H9 (cell line): ENCODE data around the gene SPDEF. TPM values are rescaled to one million over a fixed set of nuclear protein-coding genes. Genes with fewer than 3 reads are reported as not detected.

Source experiments
- DNase-seq: peaks from one replicate; pipeline ENCODE4 v3.0.0-alpha.2; 2017
- H2AFZ ChIP-seq: one replicate; pipeline ENCODE4 v1.6.1; 2013; ENCODE audit warnings: mild to moderate bottlenecking, low read length, control low read depth, moderate library complexity
- H2AK5ac ChIP-seq: 2 replicates; pipeline ENCODE4 v1.6.1; 2013; ENCODE audit warnings: low read length, control low read depth, mixed read lengths; ENCODE audit not compliant: insufficient read length
- H2BK120ac ChIP-seq: one replicate; pipeline ENCODE4 v1.6.1; 2013; ENCODE audit warnings: low read depth, mild to moderate bottlenecking, low read length, control low read depth, inconsistent platforms; ENCODE audit not compliant: poor library complexity, severe bottlenecking
- H2BK12ac ChIP-seq: 2 replicates; pipeline ENCODE4 v1.6.1; 2013; ENCODE audit warnings: low read length, control low read depth, mixed read lengths, low read depth; ENCODE audit not compliant: insufficient read length
- H2BK15ac ChIP-seq: 2 replicates; pipeline ENCODE4 v1.6.1; 2013; ENCODE audit warnings: low read depth, low read length, control low read depth
- H2BK20ac ChIP-seq: one replicate; pipeline ENCODE4 v1.6.1; 2013; ENCODE audit warnings: low read depth, mild to moderate bottlenecking, low read length, control low read depth, inconsistent platforms; ENCODE audit not compliant: poor library complexity, severe bottlenecking
- H2BK5ac ChIP-seq: 2 replicates; pipeline ENCODE4 v1.6.1; 2013; ENCODE audit warnings: low read length, control low read depth, mixed read lengths; ENCODE audit not compliant: insufficient read length
- H3K14ac ChIP-seq: 2 replicates; pipeline ENCODE4 v1.6.1; 2013; ENCODE audit warnings: low read length, control low read depth; ENCODE audit not compliant: insufficient read depth
- H3K18ac ChIP-seq: 2 replicates; pipeline ENCODE4 v1.6.1; 2013; ENCODE audit warnings: low read depth, mild to moderate bottlenecking, mixed read lengths, low read length, control low read depth; ENCODE audit not compliant: insufficient read length
- H3K23ac ChIP-seq: 2 replicates; pipeline ENCODE4 v1.6.1; 2013; ENCODE audit warnings: low read length, control low read depth, mixed read lengths, low read depth; ENCODE audit not compliant: insufficient read length
- H3K23me2 ChIP-seq: 2 replicates; pipeline ENCODE4 v1.6.1; 2013; ENCODE audit warnings: low read depth, mild to moderate bottlenecking, mixed read lengths, low read length, control low read depth; ENCODE audit not compliant: insufficient read length, poor library complexity, severe bottlenecking
- H3K27ac ChIP-seq: 2 replicates; pipeline ENCODE4 v1.5.1; 2013; ENCODE audit warnings: low read length, control low read depth, mixed read lengths, low read depth; ENCODE audit not compliant: insufficient read length
- H3K27me3 ChIP-seq: 2 replicates; pipeline ENCODE4 v1.6.1; 2013; ENCODE audit warnings: low read length, control low read depth, inconsistent platforms; ENCODE audit not compliant: insufficient read depth
- H3K4ac ChIP-seq: 2 replicates; pipeline ENCODE4 v1.6.1; 2013; ENCODE audit warnings: low read depth, mild to moderate bottlenecking, control low read depth, inconsistent platforms, low read length, moderate library complexity
- H3K4me1 ChIP-seq: 2 replicates; pipeline ENCODE4 v1.6.1; 2013; ENCODE audit warnings: low read length, control low read depth, inconsistent platforms; ENCODE audit not compliant: insufficient read depth
- H3K4me2 ChIP-seq: 2 replicates; pipeline ENCODE4 v1.6.1; 2013; ENCODE audit warnings: low read length, control low read depth, mixed read lengths; ENCODE audit not compliant: insufficient read length, insufficient read depth
- H3K56ac ChIP-seq: 2 replicates; pipeline ENCODE4 v1.6.1; 2013; ENCODE audit warnings: low read depth, mild to moderate bottlenecking, mixed read lengths, low read length, control low read depth; ENCODE audit not compliant: insufficient read length
- H3K79me1 ChIP-seq: 2 replicates; pipeline ENCODE4 v1.6.1; 2013; ENCODE audit warnings: low read depth, mild to moderate bottlenecking, moderate library complexity, low read length, control low read depth, inconsistent platforms; ENCODE audit not compliant: insufficient read depth, poor library complexity, severe bottlenecking
- H3K79me2 ChIP-seq: 2 replicates; pipeline ENCODE4 v1.6.1; 2013; ENCODE audit warnings: low read length, control low read depth, inconsistent platforms; ENCODE audit not compliant: insufficient read depth
- H3K9ac ChIP-seq: 2 replicates; pipeline ENCODE4 v1.6.1; 2013; ENCODE audit warnings: low read length, control low read depth, mixed read lengths; ENCODE audit not compliant: insufficient read length; ENCODE audit errors: extremely low read depth
- H3K9me3 ChIP-seq: one replicate; pipeline ENCODE4 v1.6.1; 2013; ENCODE audit warnings: low read depth, low read length, inconsistent platforms; ENCODE audit not compliant: control insufficient read depth
- H3T11ph ChIP-seq: one replicate; pipeline ENCODE4 v1.6.1; 2013; ENCODE audit warnings: mild to moderate bottlenecking, low read length, control low read depth, inconsistent platforms
- H4K20me1 ChIP-seq: one replicate; pipeline ENCODE4 v1.6.1; 2013; ENCODE audit not compliant: control insufficient read depth, insufficient read length, insufficient read depth
- H4K5ac ChIP-seq: 2 replicates; pipeline ENCODE4 v1.6.1; 2013; ENCODE audit warnings: low read depth, mild to moderate bottlenecking, mixed read lengths, low read length, control low read depth; ENCODE audit not compliant: insufficient read length
- H4K8ac ChIP-seq: replicated peaks from 2 replicates; pipeline ENCODE4 v1.6.1; 2013; ENCODE audit warnings: low read length, control low read depth, mixed read lengths, low read depth; ENCODE audit not compliant: insufficient read length
- H4K91ac ChIP-seq: 2 replicates; pipeline ENCODE4 v1.6.1; 2013; ENCODE audit warnings: low read depth, mild to moderate bottlenecking, moderate library complexity, mixed read lengths, low read length, control low read depth; ENCODE audit not compliant: insufficient read length
- H3K27ac Mint-ChIP-seq, 3 experiments: 2 replicates in 2 of 3; 3 replicates in 1 of 3; pipeline ENCODE4 v1.8.0; 2020 to 2021; ENCODE audit warnings: mixed read lengths in 3 of 3, mild to moderate bottlenecking in 1 of 3, moderate library complexity in 1 of 3
- H3K27me3 Mint-ChIP-seq: 2 replicates; pipeline ENCODE4 v1.8.0; 2021; ENCODE audit warnings: low read depth, mild to moderate bottlenecking, moderate library complexity, mixed read lengths
- H3K36me3 Mint-ChIP-seq, 3 experiments: 2 replicates in 2 of 3; 3 replicates in 1 of 3; pipeline ENCODE4 v1.8.0; 2020 to 2021; ENCODE audit warnings: low read depth in 3 of 3, mixed read lengths in 3 of 3; ENCODE audit not compliant: insufficient read depth in 1 of 3
- H3K4me1 Mint-ChIP-seq, 2 experiments: 2 replicates each; pipeline ENCODE4 v1.8.0; 2020; ENCODE audit warnings: mixed read lengths in 2 of 2
- H3K4me3 Mint-ChIP-seq, 2 experiments: 2 replicates in 1 of 2; 3 replicates in 1 of 2; pipeline ENCODE4 v1.8.0; 2020 to 2021; ENCODE audit warnings: mild to moderate bottlenecking in 2 of 2, mixed read lengths in 2 of 2, moderate library complexity in 1 of 2
- H3K9me3 Mint-ChIP-seq, 2 experiments: 2 replicates in 1 of 2; 3 replicates in 1 of 2; pipeline ENCODE4 v1.8.0; 2020; ENCODE audit warnings: mild to moderate bottlenecking in 2 of 2, mixed read lengths in 2 of 2, moderate library complexity in 1 of 2
- WGBS: extraction: QIAGEN DNeasy Blood & Tissue Kit; methylation state at CpG from one replicate; pipeline ENCODE4 v1.1.7; 2013; ENCODE audit warnings: missing lambda C conversion rate, low lambda C conversion rate, mixed read lengths; ENCODE audit not compliant: insufficient read length; ENCODE audit errors: extremely low coverage; 5-methylcytosine and 5-hydroxymethylcytosine counted together
- total RNA-seq: library from RNA; stranded (reverse); gene quantifications from 2 replicates; pipeline ENCODE4 v1.2.1, GENCODE V29; 2021
- TF ChIP-seq, protein P1 (sequence below): fragments of 200-600 bp; sonication (generic); conservative IDR thresholded peaks from 3 replicates; pipeline ENCODE4 v1.8.0; 2021; ENCODE audit warnings: antibody characterized with exemption, mild to moderate bottlenecking

SPDEF gene
- total RNA-seq, 1 experiment from 2014 or later, result 0.15 TPM

DNA sequence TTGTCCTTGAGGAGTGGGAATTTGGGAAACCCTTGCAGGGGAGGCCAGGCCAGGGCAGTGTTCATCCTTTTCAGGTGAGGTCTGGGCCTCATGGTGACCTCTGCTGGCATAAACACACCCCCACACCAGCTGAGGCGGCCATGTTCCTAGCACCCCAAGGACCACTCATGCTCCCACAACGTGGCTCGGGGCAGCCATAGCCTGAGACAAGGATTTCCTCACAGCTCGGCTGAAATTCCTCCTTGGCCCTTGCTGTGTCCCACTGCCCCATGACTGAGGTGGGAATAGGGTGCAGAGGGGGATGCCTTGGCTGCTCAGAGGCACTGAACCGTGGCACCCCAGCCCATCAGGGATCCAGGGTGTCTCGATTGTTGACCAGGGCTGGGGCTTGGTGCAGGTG is 27.3 kb upstream of the SPDEF start:
- H3K9ac ChIP-seq, result no peak overlapping the region
- H3K27ac ChIP-seq, result no peak overlapping the region
- no peaks in the 10 kb centered on the region for H4K20me1 ChIP-seq
- no peak overlapping the region for H2AK5ac ChIP-seq
- no CpG with 5 or more reads among the region's 6 CpGs for WGBS
- no peak overlapping the region for H2BK20ac ChIP-seq
- H3K23me2 ChIP-seq, result no peaks in the 10 kb centered on the region
- no peaks in the 10 kb centered on the region for H3K27me3 ChIP-seq
- H3K4ac ChIP-seq, result no peak overlapping the region
- H3K23ac ChIP-seq, result no peak overlapping the region
- H3K56ac ChIP-seq, result no peak overlapping the region
- Mint-ChIP-seq H3K27me3 (no peaks in the 10 kb centered on the region; the same call in 1 of the 2 replicates), H3K4me1 (peaks cover 36 to 46% of the 10 kb centered on the region in 2 experiments), H3K36me3 (peaks cover 0 to 3% (median 0%) of the 10 kb centered on the region in 3 experiments; a peak in 1 of 7 replicates), H3K9me3 (no peaks in the 10 kb centered on the region), H3K27ac (no peak overlapping the region), H3K4me3 (no peak overlapping the region)
- no peak overlapping the region for H2BK12ac ChIP-seq
- H4K91ac ChIP-seq, result no peak overlapping the region
- H3K4me2 ChIP-seq, result no peak overlapping the region
- no peaks in the 10 kb centered on the region for H3K79me2 ChIP-seq
- H3K18ac ChIP-seq, result no peak overlapping the region
- H2BK120ac ChIP-seq, result no peak overlapping the region
- no peak for DNase-seq
- no peaks in the 10 kb centered on the region for H3K9me3 ChIP-seq
- H4K5ac ChIP-seq, result no peak overlapping the region
- TF ChIP-seq, protein P1, sequence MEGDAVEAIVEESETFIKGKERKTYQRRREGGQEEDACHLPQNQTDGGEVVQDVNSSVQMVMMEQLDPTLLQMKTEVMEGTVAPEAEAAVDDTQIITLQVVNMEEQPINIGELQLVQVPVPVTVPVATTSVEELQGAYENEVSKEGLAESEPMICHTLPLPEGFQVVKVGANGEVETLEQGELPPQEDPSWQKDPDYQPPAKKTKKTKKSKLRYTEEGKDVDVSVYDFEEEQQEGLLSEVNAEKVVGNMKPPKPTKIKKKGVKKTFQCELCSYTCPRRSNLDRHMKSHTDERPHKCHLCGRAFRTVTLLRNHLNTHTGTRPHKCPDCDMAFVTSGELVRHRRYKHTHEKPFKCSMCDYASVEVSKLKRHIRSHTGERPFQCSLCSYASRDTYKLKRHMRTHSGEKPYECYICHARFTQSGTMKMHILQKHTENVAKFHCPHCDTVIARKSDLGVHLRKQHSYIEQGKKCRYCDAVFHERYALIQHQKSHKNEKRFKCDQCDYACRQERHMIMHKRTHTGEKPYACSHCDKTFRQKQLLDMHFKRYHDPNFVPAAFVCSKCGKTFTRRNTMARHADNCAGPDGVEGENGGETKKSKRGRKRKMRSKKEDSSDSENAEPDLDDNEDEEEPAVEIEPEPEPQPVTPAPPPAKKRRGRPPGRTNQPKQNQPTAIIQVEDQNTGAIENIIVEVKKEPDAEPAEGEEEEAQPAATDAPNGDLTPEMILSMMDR, result no peak
- no peaks in the 10 kb centered on the region; the same call in 1 of the 2 replicates for H3K4me1 ChIP-seq
- H2AFZ ChIP-seq, result no peak overlapping the region
- H2BK15ac ChIP-seq, result no peak overlapping the region
- H4K8ac ChIP-seq, result no peak overlapping the region
- H2BK5ac ChIP-seq, result no peak overlapping the region
- no peak overlapping the region for H3K14ac ChIP-seq
- H3T11ph ChIP-seq, result no peak overlapping the region
- no peaks in the 10 kb centered on the region for H3K79me1 ChIP-seq
